Transverse colon (tissue), 4 donors: ENCODE data around the gene ATRX. TPM values are rescaled to one million over a fixed set of nuclear protein-coding genes. Genes with fewer than 3 reads are reported as not detected.
"Not testable (repeated sequence)": the region's sequence is repeated elsewhere in the genome, so short reads cannot be mapped to it uniquely, and the experiment has no call there.

ENCODE experiments used
- DNase-seq: peaks from one replicate; pipeline ENCODE4 v3.0.0-alpha.2; 2019
- H3K27ac ChIP-seq, 4 donors: fragments of 200-600 bp; sonication (generic); 2 replicates each; pipeline ENCODE4 v1.5.1; 2016 to 2018; ENCODE audit warnings: inconsistent platforms in 4 of 4
- H3K27me3 ChIP-seq: fragments of 200-600 bp; sonication (generic); 2 replicates; pipeline ENCODE4 v1.5.1; 2017; ENCODE audit warnings: inconsistent platforms
- H3K36me3 ChIP-seq, 4 donors: fragments of 200-600 bp; sonication (generic); 2 replicates each; pipeline ENCODE4 v1.5.1; 2017 to 2019; ENCODE audit warnings: inconsistent platforms in 4 of 4
- H3K4me1 ChIP-seq, 4 donors: fragments of 200-600 bp; sonication (generic); 2 replicates each; pipeline ENCODE4 v1.5.1; 2017 to 2020; ENCODE audit warnings: inconsistent platforms in 4 of 4
- H3K4me3 ChIP-seq, 4 donors: fragments of 200-600 bp; sonication (generic); 1 replicate in 1 of 4; 2 replicates in 3 of 4; pipeline versions ENCODE4 v1.5.1 to v1.6.1; 2017 to 2019; ENCODE audit warnings: inconsistent platforms in 4 of 4
- H3K9me3 ChIP-seq, 2 donors: fragments of 200-600 bp; sonication (generic); 2 replicates each; pipeline ENCODE4 v1.5.1; 2017 to 2019; ENCODE audit warnings: inconsistent platforms in 2 of 2
- CTCF ChIP-seq, 5 experiments: fragments of 200-600 bp in 3 of 5; fragments of 450-650 bp in 2 of 5; sonication (generic) in 3 of 5; IDR thresholded peaks; 1 replicate in 2 of 5; 2 replicates in 3 of 5; pipeline ENCODE4 v1.5.1; 2016 to 2017; ENCODE audit warnings: antibody characterized with exemption in 5 of 5, inconsistent platforms in 3 of 5, mild to moderate bottlenecking in 2 of 5, moderate library complexity in 1 of 5
- EP300 ChIP-seq: sonication (generic); formaldehyde crosslinking; IDR thresholded peaks from one replicate; pipeline ENCODE4 v1.6.1; 2017; ENCODE audit warnings: antibody characterized with exemption, low read depth
- POLR2A ChIP-seq: fragments of 450-650 bp; IDR thresholded peaks from one replicate; pipeline ENCODE4 v1.6.1; 2016; ENCODE audit warnings: antibody characterized with exemption, mild to moderate bottlenecking, moderate library complexity
- POLR2AphosphoS5 ChIP-seq, 3 donors: sonication (generic); formaldehyde crosslinking; IDR thresholded peaks; one replicate each; pipeline ENCODE4 v1.6.1; 2016; ENCODE audit warnings: antibody characterized with exemption in 3 of 3
- WGBS, 2 donors: methylation state at CpG; one replicate each; pipeline ENCODE4 v1.1.5; 2018; ENCODE audit warnings: low coverage in 1 of 2; 5-methylcytosine and 5-hydroxymethylcytosine counted together
- in situ Hi-C, 4 donors: fragments of 200-750 bp; cut with MboI; loops; one replicate each; pipeline versions ENCODE4 v1.15.0 to v1.15.1; 2017; ENCODE audit warnings: low sequenced_read_pairs in 3 of 4, low pct_ligation_motif_present in 1 of 4, low pct_unique_long_range_greater_than_20kb in 1 of 4
- intact Hi-C: fragments of 100-400 bp; cut with DNase I; formaldehyde crosslinking; loops from one replicate; pipeline ENCODE4 v1.15.1; 2023; ENCODE audit warnings: low total_unique reads
- total RNA-seq, 4 donors: library from RNA; depleted of rRNA; stranded (reverse); fragments of >200 nt; gene quantifications; one replicate each; pipeline ENCODE4 v1.1.0, GENCODE V29; 2016

The ATRX gene
- total RNA-seq, 4 donors from 2014 or later = 57.9 to 547 (median 74.5) TPM

GRCh38 chrX:77731821-77732419 lies 54.1 kb downstream of the ATRX start:
- Histone ChIP-seq H3K4me3 (no peak overlapping the region), H3K36me3 (no peaks in the 10 kb centered on the region), H3K9me3 (no peaks in the 10 kb centered on the region), H3K27ac (no peak overlapping the region), H3K27me3 (no peaks in the 10 kb centered on the region), H3K4me1 (no peaks in the 10 kb centered on the region)
- intact Hi-C loops = no loop called here
- WGBS, 2 donors = 77% methylated on average over 7 of the region's 7 CpGs; no CpG with 5 or more reads in 1 of the 2 donors
- in situ Hi-C loops = no loop called here
- no peak for DNase-seq
- TF ChIP-seq CTCF (IDR thresholded peaks at IDR 0.05) (no peak), POLR2AphosphoS5 (IDR thresholded peaks at IDR 0.05) (no peak), EP300 (no peak), POLR2A (no peak)

DNA sequence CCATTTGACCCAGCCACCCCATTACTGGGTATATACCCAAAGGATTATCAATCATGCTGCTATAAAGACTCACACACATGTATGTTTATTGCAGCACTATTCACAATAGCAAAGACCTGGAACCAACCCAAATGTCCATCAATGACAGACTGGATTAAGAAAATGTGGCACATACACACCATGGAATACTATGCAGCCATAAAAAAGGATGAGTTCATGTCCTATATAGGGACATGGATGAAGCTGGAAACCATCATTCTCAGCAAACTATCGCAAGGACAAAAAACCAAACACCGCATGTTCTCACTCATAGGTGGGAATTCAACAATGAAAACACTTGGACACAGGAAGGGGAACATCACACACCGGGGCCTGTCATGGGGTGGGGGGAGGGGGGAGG lies 59.9 kb downstream of the ATRX start:
- H3K36me3 ChIP-seq, H3K4me1 ChIP-seq, H3K27ac ChIP-seq, DNase-seq, H3K4me3 ChIP-seq, intact Hi-C loops, H3K27me3 ChIP-seq, in situ Hi-C loops, H3K9me3 ChIP-seq: not testable (repeated sequence)
- 92% methylated on average over 3 of the region's 3 CpGs; no CpG with 5 or more reads in 1 of the 2 donors for WGBS, 2 donors

DNA sequence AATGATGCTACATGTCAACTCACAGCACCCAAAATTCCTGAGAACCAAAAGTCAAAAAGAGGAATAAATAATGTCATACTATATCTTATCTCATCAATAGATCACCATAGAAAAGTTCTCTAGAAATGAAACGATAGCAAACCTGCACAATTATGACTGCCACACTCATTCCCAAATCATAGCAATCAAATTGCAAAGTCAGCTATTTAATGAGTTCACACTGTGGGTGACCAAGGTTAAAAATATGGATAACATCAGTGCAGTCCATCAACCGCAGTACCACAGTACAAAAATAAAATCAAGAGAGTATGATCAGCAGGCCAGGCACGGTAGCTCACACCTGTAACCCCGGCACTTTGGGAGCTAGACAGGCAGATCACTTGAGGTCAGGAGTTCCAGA lies 62.3 kb downstream of the ATRX start:
- intact Hi-C loops (no loop called here), in situ Hi-C loops (no loop called here)
- Histone ChIP-seq H3K27ac (no peak overlapping the region), H3K9me3 (no peaks in the 10 kb centered on the region), H3K36me3 (no peaks in the 10 kb centered on the region), H3K27me3 (no peaks in the 10 kb centered on the region), H3K4me1 (no peaks in the 10 kb centered on the region), H3K4me3 (no peak overlapping the region)
- TF ChIP-seq CTCF (IDR thresholded peaks at IDR 0.05) = no peak
- TF ChIP-seq POLR2A = no peak
- TF ChIP-seq POLR2AphosphoS5 (IDR thresholded peaks at IDR 0.05) = no peak
- WGBS, 2 donors = 67 to 83% methylated on average over 1 to 4 of the region's 4 CpGs
- no peak for DNase-seq

DNA sequence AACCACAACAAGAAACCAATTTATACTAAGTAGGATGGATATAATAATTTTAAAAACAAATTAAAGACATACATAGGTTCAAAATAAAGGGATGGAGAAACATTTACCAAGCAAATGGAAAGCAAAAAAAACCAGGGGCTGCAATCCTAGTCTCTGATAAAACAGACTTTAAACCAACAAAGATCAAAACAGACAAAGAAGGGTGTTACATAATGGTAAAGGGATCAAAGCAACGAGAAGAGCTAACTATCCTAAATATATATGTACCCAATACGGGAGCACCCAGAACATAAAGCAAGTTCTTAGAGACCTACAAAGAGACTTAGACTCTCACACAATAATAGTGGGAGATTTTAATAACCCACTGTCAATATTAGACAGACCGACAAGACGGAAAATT lies 66.6 kb downstream of the ATRX start:
- no peak for DNase-seq
- H3K4me1 ChIP-seq = no peaks in the 10 kb centered on the region
- no peak for TF ChIP-seq POLR2AphosphoS5 (IDR thresholded peaks at IDR 0.05)
- no peak for TF ChIP-seq EP300
- TF ChIP-seq POLR2A = no peak
- TF ChIP-seq CTCF (IDR thresholded peaks at IDR 0.05) = no peak
- H3K36me3 ChIP-seq = no peaks in the 10 kb centered on the region
- H3K27ac ChIP-seq = no peak overlapping the region
- WGBS, 2 donors = 90 to 100% methylated on average over 1 to 4 of the region's 4 CpGs
- in situ Hi-C loops = no loop called here
- intact Hi-C loops = no loop called here
- no peaks in the 10 kb centered on the region for H3K9me3 ChIP-seq
- no peaks in the 10 kb centered on the region for H3K27me3 ChIP-seq
- H3K4me3 ChIP-seq = no peak overlapping the region

GRCh38 chrX:77704881-77705280 lies 81.1 kb downstream of the ATRX start:
- in situ Hi-C loops = no loop called here
- 20% methylated on average over 1 of the region's 6 CpGs; no CpG with 5 or more reads in 1 of the 2 donors for WGBS, 2 donors

More at GRCh38 chrX:77704881-77705280, 81.1 kb downstream of the ATRX start:
- Histone ChIP-seq H3K4me1 (peaks cover 0 to 2% (median 0%) of the 10 kb centered on the region in 4 donors), H3K4me3 (no peak overlapping the region), H3K36me3 (no peaks in the 10 kb centered on the region), H3K27ac (no peak overlapping the region), H3K9me3 (no peaks in the 10 kb centered on the region), H3K27me3 (no peaks in the 10 kb centered on the region)
- intact Hi-C loops = no loop called here
- TF ChIP-seq EP300 (no peak), CTCF (IDR thresholded peaks at IDR 0.05) (no peak), POLR2AphosphoS5 (IDR thresholded peaks at IDR 0.05) (no peak), POLR2A (no peak)
- no peak for DNase-seq
